Endothelial cell of umbilical vein (primary cell): ENCODE results near the gene TP73. TPM values are rescaled to one million over a fixed set of nuclear protein-coding genes. Genes with fewer than 3 reads are reported as not detected.

Experiments used
- BruUV-seq: library from RNA; stranded (reverse); fragments of 400-500 nt; replicated peaks from 2 replicates; lab custom pipeline; 2021; lab: Mats Ljungman, UMichigan
- CTCF ChIA-PET: fragments of 300-600, 350-600 bp; sonication (Branson Sonifier 250); formaldehyde crosslinking; loops from one replicate; lab custom pipeline; 2021; ENCODE audit warnings: antibody characterized with exemption, inconsistent platforms; lab: Charles Lee
- POLR2A ChIA-PET: fragments of 300-600, 350-600 bp; sonication (Branson Sonifier 250); formaldehyde crosslinking; loops from one replicate; lab custom pipeline; 2021; ENCODE audit warnings: antibody characterized with exemption, inconsistent platforms; lab: Charles Lee
- DNase-seq: peaks from one replicate; pipeline ENCODE4 v3.0.0-alpha.2; 2011; ENCODE audit warnings: low read depth, low spot score
- FAIRE-seq: peaks from 2 replicates; lab custom pipeline; 2011; peaks lifted over from hg19 to GRCh38; lab: Jason Lieb, UNC
- H2AFZ ChIP-seq: 2 replicates; pipeline ENCODE4 v1.6.0; 2012; ENCODE audit warnings: low read depth, low read length, control low read depth, inconsistent platforms
- H3K27ac ChIP-seq: 2 replicates; pipeline ENCODE4 v1.5.1; 2011; ENCODE audit warnings: low read depth, mild to moderate bottlenecking, control low read depth, low read length, moderate library complexity; ENCODE audit not compliant: insufficient read depth
- H3K27me3 ChIP-seq, 2 experiments: 2 replicates each; pipeline versions ENCODE4 v1.6.0 to v1.6.1; 2011; ENCODE audit warnings: low read length in 2 of 2, mixed read lengths in 1 of 2; ENCODE audit not compliant: control insufficient read depth in 2 of 2, insufficient read depth in 2 of 2
- H3K36me3 ChIP-seq, 2 experiments: 2 replicates in 1 of 2; 3 replicates in 1 of 2; pipeline ENCODE4 v1.5.1; 2011; ENCODE audit warnings: low read length in 2 of 2, mild to moderate bottlenecking in 1 of 2, moderate library complexity in 1 of 2; ENCODE audit not compliant: control insufficient read depth in 2 of 2, insufficient read depth in 2 of 2; ENCODE audit errors: extremely low read depth in 1 of 2
- H3K4me1 ChIP-seq: 3 replicates; pipeline ENCODE4 v1.5.1; 2011; ENCODE audit warnings: mild to moderate bottlenecking, low read length; ENCODE audit not compliant: control insufficient read depth, insufficient read depth; ENCODE audit errors: extremely low read depth
- H3K4me2 ChIP-seq: 2 replicates; pipeline ENCODE4 v1.6.1; 2011; ENCODE audit warnings: low read length, control low read depth, mixed read lengths; ENCODE audit not compliant: insufficient read depth
- H3K4me3 ChIP-seq, 3 experiments: fragments of 200-600 bp in 1 of 3; sonication (generic), shearing (Covaris generic) in 1 of 3; replicated peaks in 1 of 3; 2 replicates each; pipeline ENCODE4 v1.5.1; 2011 to 2016; ENCODE audit warnings: control low read depth in 3 of 3, low read length in 3 of 3, mild to moderate bottlenecking in 2 of 3, inconsistent platforms in 1 of 3, low read depth in 1 of 3, moderate library complexity in 1 of 3; ENCODE audit not compliant: insufficient read depth in 1 of 3
- H3K79me2 ChIP-seq: 2 replicates; pipeline ENCODE4 v1.6.0; 2012; ENCODE audit warnings: low read length, inconsistent platforms; ENCODE audit not compliant: control insufficient read depth, insufficient read depth
- H3K9ac ChIP-seq: replicated peaks from 2 replicates; pipeline ENCODE3; 2011; ENCODE audit warnings: low read length, control low read depth; ENCODE audit not compliant: insufficient read depth; ENCODE audit errors: extremely low read depth
- H3K9me1 ChIP-seq: replicated peaks from 3 replicates; pipeline ENCODE4 v1.6.0; 2011; ENCODE audit warnings: mild to moderate bottlenecking, low read length; ENCODE audit not compliant: control insufficient read depth, insufficient read depth; ENCODE audit errors: extremely low read depth
- H3K9me3 ChIP-seq: replicated peaks from 2 replicates; pipeline ENCODE4 v1.5.1; 2012; ENCODE audit warnings: low read length, inconsistent platforms; ENCODE audit not compliant: control insufficient read depth, insufficient read depth
- H4K20me1 ChIP-seq: replicated peaks from 2 replicates; pipeline ENCODE3; 2011; ENCODE audit warnings: mild to moderate bottlenecking, low read length; ENCODE audit not compliant: control insufficient read depth, insufficient read depth; ENCODE audit errors: extremely low read depth
- EZH2 ChIP-seq: IDR thresholded peaks from 2 replicates; pipeline ENCODE4 v1.6.1; 2012; ENCODE audit warnings: borderline replicate concordance, low read depth, mild to moderate bottlenecking, moderate library complexity, low read length, inconsistent platforms; ENCODE audit not compliant: severe bottlenecking
- FOS ChIP-seq: IDR thresholded peaks from 2 replicates; pipeline ENCODE4 v1.6.1; 2011; ENCODE audit warnings: mild to moderate bottlenecking, low read length, moderate library complexity, borderline replicate concordance; ENCODE audit not compliant: insufficient read depth
- GATA2 ChIP-seq: IDR thresholded peaks from 2 replicates; pipeline ENCODE4 v1.7.0; 2011; ENCODE audit warnings: low read depth, mild to moderate bottlenecking, moderate library complexity, mixed read lengths, low read length; ENCODE audit not compliant: insufficient read length, insufficient read depth
- JUN ChIP-seq: IDR thresholded peaks from 2 replicates; pipeline ENCODE4 v1.6.1; 2011; ENCODE audit warnings: borderline replicate concordance, low read depth; ENCODE audit not compliant: insufficient read length, insufficient read depth
- MYC ChIP-seq: IDR thresholded peaks from one replicate; pipeline ENCODE4 v1.6.1; 2011; ENCODE audit warnings: mild to moderate bottlenecking, low read depth, low read length
- POLR2A ChIP-seq: IDR thresholded peaks from 2 replicates; pipeline ENCODE4 v1.6.1; 2012; ENCODE audit warnings: low read depth, mild to moderate bottlenecking, control low read depth, low read length
- POLR2AphosphoS5 ChIP-seq: IDR thresholded peaks from 2 replicates; pipeline ENCODE4 v1.6.1; 2012; ENCODE audit warnings: low read depth, mild to moderate bottlenecking, control low read depth, low read length, moderate library complexity; ENCODE audit not compliant: insufficient read depth
- dilution Hi-C: fragments of 300-500 bp; cut with MboI; formaldehyde crosslinking; loops from one replicate; pipeline ENCODE4 v1.15.0; 2019; ENCODE audit warnings: low sequenced_read_pairs; ENCODE audit not compliant: extremely low pct_ligation_motif_present
- intact Hi-C: fragments of 100-400 bp; cut with micrococcal nuclease; formaldehyde crosslinking; loops from one replicate; pipeline ENCODE4 v1.10.0; 2022
- polyA plus RNA-seq, 4 experiments: library from polyadenylated mRNA; depleted of rRNA in 3 of 4; stranded (reverse) in 3 of 4; unstranded in 1 of 4; fragments of >200 nt; gene quantifications; 2 replicates each; pipeline versions ENCODE4 v1.2.1 to v1.2.3, GENCODE V29; 2011 to 2012; ENCODE audit warnings: missing spikeins in 1 of 4
- total RNA-seq: library from RNA; stranded (reverse); gene quantifications from 2 replicates; pipeline ENCODE4 v1.2.3, GENCODE V29; 2021
- TF ChIP-seq, protein P1 (sequence below), 2 donors: IDR thresholded peaks; 1 replicate in 1 of 2; 2 replicates in 1 of 2; pipeline ENCODE4 v1.5.1; 2011; ENCODE audit warnings: low read length in 2 of 2, mild to moderate bottlenecking in 2 of 2, moderate library complexity in 2 of 2, control low read depth in 1 of 2, inconsistent platforms in 1 of 2, low read depth in 1 of 2; ENCODE audit not compliant: insufficient read depth in 1 of 2; ENCODE audit errors: extremely low read depth in 1 of 2
- TF ChIP-seq, protein P2 (sequence below): IDR thresholded peaks from 2 replicates; pipeline ENCODE4 v1.6.1; 2011; ENCODE audit not compliant: insufficient read depth, insufficient read length

TP73 gene
- total and polyA plus RNA-seq, 2 donors (not counting 3 experiments of a cell fraction or from before 2014, with no cell fraction given) = 0.03 to 0.15 TPM

DNA sequence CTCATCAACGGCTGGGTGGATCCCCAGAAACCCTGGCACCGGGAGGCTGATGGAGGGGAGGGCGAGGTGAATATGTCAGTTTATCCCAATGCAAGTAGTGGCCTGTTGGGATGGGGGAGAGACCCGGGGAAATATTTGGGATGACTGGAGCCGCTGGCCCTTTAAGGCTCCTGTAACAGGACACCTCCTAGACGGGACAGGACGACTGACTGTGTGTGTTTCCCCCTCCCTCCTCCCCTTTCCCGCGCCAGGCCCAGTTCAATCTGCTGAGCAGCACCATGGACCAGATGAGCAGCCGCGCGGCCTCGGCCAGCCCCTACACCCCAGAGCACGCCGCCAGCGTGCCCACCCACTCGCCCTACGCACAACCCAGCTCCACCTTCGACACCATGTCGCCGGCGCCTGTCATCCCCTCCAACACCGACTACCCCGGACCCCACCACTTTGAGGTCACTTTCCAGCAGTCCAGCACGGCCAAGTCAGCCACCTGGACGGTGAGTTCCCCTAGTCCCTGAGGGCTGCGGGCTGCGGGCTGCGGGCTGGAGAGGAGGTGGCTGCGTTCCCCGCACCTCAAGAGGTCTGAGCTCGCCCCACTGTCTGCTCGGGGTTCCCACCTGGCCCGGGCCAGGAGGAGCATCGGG lies 55.1 kb downstream of the TP73 start:
- Histone ChIP-seq H3K9me1 (no peaks in the 10 kb centered on the region), H3K4me1 (no peaks in the 10 kb centered on the region), H3K79me2 (no peaks in the 10 kb centered on the region), H3K9me3 (no peaks in the 10 kb centered on the region), H3K36me3 (no peaks in the 10 kb centered on the region), H3K27me3 (no peaks in the 10 kb centered on the region), H3K4me3 (no peak overlapping the region), H3K27ac (no peak overlapping the region), H3K9ac (no peak overlapping the region), H3K4me2 (no peak overlapping the region), H4K20me1 (no peaks in the 10 kb centered on the region), H2AFZ (no peak overlapping the region)
- no peak for TF ChIP-seq JUN
- TF ChIP-seq EZH2 = no peak
- no peak for TF ChIP-seq POLR2A
- TF ChIP-seq MYC = no peak
- no peak for TF ChIP-seq POLR2AphosphoS5
- no peak for TF ChIP-seq GATA2
- no peak for TF ChIP-seq FOS
- TF ChIP-seq, protein P1, sequence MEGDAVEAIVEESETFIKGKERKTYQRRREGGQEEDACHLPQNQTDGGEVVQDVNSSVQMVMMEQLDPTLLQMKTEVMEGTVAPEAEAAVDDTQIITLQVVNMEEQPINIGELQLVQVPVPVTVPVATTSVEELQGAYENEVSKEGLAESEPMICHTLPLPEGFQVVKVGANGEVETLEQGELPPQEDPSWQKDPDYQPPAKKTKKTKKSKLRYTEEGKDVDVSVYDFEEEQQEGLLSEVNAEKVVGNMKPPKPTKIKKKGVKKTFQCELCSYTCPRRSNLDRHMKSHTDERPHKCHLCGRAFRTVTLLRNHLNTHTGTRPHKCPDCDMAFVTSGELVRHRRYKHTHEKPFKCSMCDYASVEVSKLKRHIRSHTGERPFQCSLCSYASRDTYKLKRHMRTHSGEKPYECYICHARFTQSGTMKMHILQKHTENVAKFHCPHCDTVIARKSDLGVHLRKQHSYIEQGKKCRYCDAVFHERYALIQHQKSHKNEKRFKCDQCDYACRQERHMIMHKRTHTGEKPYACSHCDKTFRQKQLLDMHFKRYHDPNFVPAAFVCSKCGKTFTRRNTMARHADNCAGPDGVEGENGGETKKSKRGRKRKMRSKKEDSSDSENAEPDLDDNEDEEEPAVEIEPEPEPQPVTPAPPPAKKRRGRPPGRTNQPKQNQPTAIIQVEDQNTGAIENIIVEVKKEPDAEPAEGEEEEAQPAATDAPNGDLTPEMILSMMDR (IDR thresholded peaks at IDR 0.05; ENCODE audit: extremely low read depth in 1 of 2, insufficient read depth in 1 of 2, low read depth in 1 of 2, low read length in 2 of 2) = no peak
- TF ChIP-seq, protein P2, sequence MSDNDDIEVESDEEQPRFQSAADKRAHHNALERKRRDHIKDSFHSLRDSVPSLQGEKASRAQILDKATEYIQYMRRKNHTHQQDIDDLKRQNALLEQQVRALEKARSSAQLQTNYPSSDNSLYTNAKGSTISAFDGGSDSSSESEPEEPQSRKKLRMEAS = no peak
- intact Hi-C loops = no loop called here
- CTCF ChIA-PET = no interaction called here
- POLR2A ChIA-PET = no interaction called here
- dilution Hi-C loops = no loop called here
- no peak for DNase-seq
- BruUV-seq = no TSS peak
- FAIRE-seq = no peak
